GM23248 (cell line): ENCODE results near the gene TBC1D2B. TPM values are rescaled to one million over a fixed set of nuclear protein-coding genes. Genes with fewer than 3 reads are reported as not detected.

ENCODE experiments used
- DNase-seq: peaks from one replicate; pipeline ENCODE4 v3.0.0-alpha.2; 2015
- H2AFZ ChIP-seq: fragments of 200-600 bp; sonication (generic); 2 replicates; pipeline ENCODE4 v1.6.1; 2016; ENCODE audit warnings: antibody characterized with exemption
- H3F3A ChIP-seq: fragments of 200-600 bp; sonication (generic); 2 replicates; pipeline ENCODE4 v1.6.1; 2016; ENCODE audit warnings: mild to moderate bottlenecking, antibody characterized with exemption, mixed run types; ENCODE audit not compliant: insufficient read depth
- H3K27ac ChIP-seq: fragments of 200-600 bp; sonication (generic); 2 replicates; pipeline ENCODE4 v1.5.1; 2016; ENCODE audit warnings: mild to moderate bottlenecking
- H3K27me3 ChIP-seq: fragments of 200-600 bp; sonication (generic); replicated peaks from 2 replicates; pipeline ENCODE4 v1.6.1; 2016; ENCODE audit warnings: mild to moderate bottlenecking; ENCODE audit not compliant: insufficient read depth
- H3K36me3 ChIP-seq: fragments of 200-600 bp; sonication (generic); 2 replicates; pipeline ENCODE4 v1.6.1; 2016; ENCODE audit warnings: low read depth, mild to moderate bottlenecking
- H3K4me1 ChIP-seq: fragments of 200-600 bp; sonication (generic); 2 replicates; pipeline ENCODE4 v1.6.1; 2016; ENCODE audit warnings: mild to moderate bottlenecking; ENCODE audit not compliant: insufficient read depth
- H3K4me2 ChIP-seq: fragments of 200-600 bp; sonication (generic); one replicate; pipeline ENCODE4 v1.6.1; 2016; ENCODE audit warnings: mild to moderate bottlenecking; ENCODE audit not compliant: unreplicated experiment
- H3K4me3 ChIP-seq: fragments of 200-600 bp; sonication (generic); 2 replicates; pipeline ENCODE4 v1.5.1; 2016; ENCODE audit warnings: mild to moderate bottlenecking
- H3K79me2 ChIP-seq: fragments of 200-600 bp; sonication (generic); 2 replicates; pipeline ENCODE4 v1.6.1; 2016; ENCODE audit warnings: mild to moderate bottlenecking; ENCODE audit not compliant: insufficient read depth
- H3K9ac ChIP-seq: fragments of 200-600 bp; sonication (generic); 2 replicates; pipeline ENCODE4 v1.6.1; 2016; ENCODE audit warnings: mild to moderate bottlenecking
- H3K9me2 ChIP-seq: fragments of 200-600 bp; sonication (generic); 2 replicates; pipeline ENCODE4 v1.6.1; 2016; ENCODE audit warnings: mixed run types, mild to moderate bottlenecking, moderate library complexity; ENCODE audit not compliant: insufficient read depth
- H3K9me3 ChIP-seq: fragments of 200-600 bp; sonication (generic); one replicate; pipeline ENCODE4 v1.6.1; 2017; ENCODE audit warnings: low read depth
- H4K20me1 ChIP-seq: fragments of 200-600 bp; sonication (generic); 2 replicates; pipeline ENCODE4 v1.6.0; 2016; ENCODE audit not compliant: insufficient read depth
- EZH2 ChIP-seq: fragments of 200-600 bp; sonication (generic); IDR thresholded peaks from 2 replicates; pipeline ENCODE4 v1.6.1; 2018; ENCODE audit warnings: antibody characterized with exemption, mild to moderate bottlenecking; ENCODE audit not compliant: insufficient read depth, poor library complexity, severe bottlenecking
- EZH2phosphoT487 ChIP-seq: fragments of 200-600 bp; sonication (generic); IDR thresholded peaks from 2 replicates; pipeline ENCODE4 v1.6.1; 2018; ENCODE audit warnings: antibody characterized with exemption, moderate library complexity, mild to moderate bottlenecking, low read depth; ENCODE audit not compliant: insufficient read depth
- WGBS, 2 experiments: methylation state at CpG; one replicate each; pipeline ENCODE4 v1.1.6; 2015 to 2017; ENCODE audit warnings: low lambda C conversion rate in 2 of 2, low coverage in 1 of 2; ENCODE audit errors: missing lambda C conversion rate in 2 of 2; 5-methylcytosine and 5-hydroxymethylcytosine counted together
- in situ Hi-C: fragments of 300-500 bp; cut with MboI; formaldehyde crosslinking; loops from 2 replicates; pipeline ENCODE4 v1.15.0; 2020
- polyA plus RNA-seq: library from polyadenylated mRNA; unstranded; fragments of >200 nt; fragmentation: Nextera tagmentation; extraction: Ambion mirVana; gene quantifications from 2 replicates; pipeline ENCODE4 v1.2.1, GENCODE V29; 2016
- total RNA-seq: library from RNA; depleted of rRNA; stranded (reverse); fragments of >200 nt; shearing (Covaris generic); gene quantifications from 2 replicates; pipeline ENCODE4 v1.2.3, GENCODE V29; 2014; rRNA removed

Gene TBC1D2B
- 40.5 and 42.0 TPM in 2 replicates for total RNA-seq
- polyA plus RNA-seq = 11.1 and 13.5 TPM in 2 replicates

DNA sequence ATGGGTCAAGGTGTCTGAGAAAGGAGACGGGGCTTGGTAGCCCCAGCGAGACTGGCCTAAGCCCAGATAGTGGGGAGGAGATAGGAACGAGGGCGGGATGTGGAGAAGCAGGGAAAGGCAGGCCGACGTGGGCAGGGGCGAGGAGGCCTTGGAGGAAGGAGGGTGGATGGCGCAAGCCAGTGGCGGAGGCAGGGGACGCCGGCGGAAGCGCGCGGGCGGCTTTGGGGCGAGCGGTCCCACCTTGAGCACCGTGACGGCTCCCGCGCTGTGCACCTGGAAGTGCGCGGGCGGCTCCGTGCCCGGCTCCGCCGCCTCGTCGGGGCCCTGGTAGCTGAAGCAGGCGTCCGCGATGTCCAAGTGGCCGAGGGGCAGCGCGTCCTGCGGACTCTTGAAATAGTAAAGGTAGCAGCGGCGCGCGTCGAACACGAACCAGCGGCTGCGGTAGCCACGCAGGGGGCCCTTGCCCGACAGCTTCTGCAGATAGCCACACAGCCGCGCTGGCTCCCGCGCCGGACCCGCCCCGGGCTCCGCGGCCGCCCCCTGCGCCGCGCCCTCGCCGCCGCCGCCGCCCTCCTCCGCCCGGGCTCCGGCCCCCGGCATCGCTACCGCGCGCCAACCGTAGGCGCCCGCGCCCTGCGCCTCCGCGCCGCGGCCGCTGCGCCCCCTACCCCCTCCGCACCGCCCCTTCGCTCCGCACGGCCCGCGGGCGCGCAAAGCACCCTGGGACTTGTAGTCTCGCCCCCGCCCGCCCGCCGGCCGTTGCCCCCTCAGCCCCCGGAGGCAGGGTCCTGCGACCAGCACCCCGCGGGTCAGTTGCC, at the start of gene TBC1D2B:
Gene TBC1D2B, minus strand, starts transcription at position 659 of the 818 bp plus-strand sequence. Its CDS starts 59 bp downstream, at position 600.
- TF ChIP-seq EZH2 (no peak), EZH2phosphoT487 (no peak)
- WGBS, 2 experiments = 1% methylated on average over 32 to 55 of the region's 104 CpGs
- peak within 1 kb of the TSS; percentile 96 for H3K4me2 ChIP-seq
- no peaks in the 10 kb centered on the region for H4K20me1 ChIP-seq
- no peaks in the 10 kb centered on the region for H3K9me3 ChIP-seq
- H3K4me1 ChIP-seq = peaks cover 32% of the 10 kb centered on the region
- H3K4me3 ChIP-seq = peak within 1 kb of the TSS; percentile 85
- no peaks in the 10 kb centered on the region for H3K27me3 ChIP-seq
- peak within 1 kb of the TSS; percentile 86 for H3K9ac ChIP-seq
- peaks cover 32% of the 10 kb centered on the region for H3F3A ChIP-seq
- peak within 1 kb of the TSS; percentile 88 for H2AFZ ChIP-seq
- in situ Hi-C loops = no loop called here
- peaks cover 43% of the 10 kb centered on the region for H3K79me2 ChIP-seq
- H3K36me3 ChIP-seq = no peaks in the 10 kb centered on the region
- peak within 1 kb of the TSS; percentile 97 for H3K27ac ChIP-seq
- DNase-seq = peak; percentile 73
- H3K9me2 ChIP-seq = no peaks in the 10 kb centered on the region

GRCh38 chr15:78125267-78125666, 47.8 kb upstream of the TBC1D2B start:
- Histone ChIP-seq H3K4me2 (no peak overlapping the region), H3K9ac (no peak overlapping the region), H3K27me3 (no peaks in the 10 kb centered on the region), H3K4me3 (no peak overlapping the region), H3K27ac (no peak overlapping the region), H3K79me2 (no peaks in the 10 kb centered on the region), H3K9me3 (no peaks in the 10 kb centered on the region), H2AFZ (no peak overlapping the region), H3K9me2 (no peaks in the 10 kb centered on the region), H4K20me1 (no peaks in the 10 kb centered on the region), H3K4me1 (no peaks in the 10 kb centered on the region), H3K36me3 (no peaks in the 10 kb centered on the region), H3F3A (no peaks in the 10 kb centered on the region)
- TF ChIP-seq EZH2 (no peak), EZH2phosphoT487 (no peak)
- in situ Hi-C loops = no loop called here
- WGBS, 2 experiments = 56 to 62% methylated on average over 3 of the region's 3 CpGs
- no peak for DNase-seq

- no peak overlapping the region for H3K4me3 ChIP-seq
- H3K4me2 ChIP-seq = no peak overlapping the region
- no peaks in the 10 kb centered on the region for H3K9me3 ChIP-seq
- H3K9me2 ChIP-seq = no peaks in the 10 kb centered on the region
- no peaks in the 10 kb centered on the region for H4K20me1 ChIP-seq
- H3K79me2 ChIP-seq = no peaks in the 10 kb centered on the region
- no peak overlapping the region for H3K27ac ChIP-seq
- H3K36me3 ChIP-seq = no peaks in the 10 kb centered on the region
- no peaks in the 10 kb centered on the region for H3K4me1 ChIP-seq
- no peak for TF ChIP-seq EZH2
- no peak for TF ChIP-seq EZH2phosphoT487
- no peak overlapping the region for H2AFZ ChIP-seq
- no peak for DNase-seq
- no peak overlapping the region for H3K9ac ChIP-seq
- no peaks in the 10 kb centered on the region for H3F3A ChIP-seq
- H3K27me3 ChIP-seq = no peaks in the 10 kb centered on the region
- 67 to 70% methylated on average over 5 of the region's 5 CpGs for WGBS, 2 experiments
- in situ Hi-C loops = no loop called here
Observed at GRCh38 chr15:78120523-78120922, 43.0 kb upstream of the TBC1D2B start.

GRCh38 chr15:78112551-78112950, 35.0 kb upstream of the TBC1D2B start:
- no peak overlapping the region for H3K9ac ChIP-seq
- H3K4me3 ChIP-seq = no peak overlapping the region
- no peaks in the 10 kb centered on the region for H3K4me1 ChIP-seq
- no peaks in the 10 kb centered on the region for H3K9me2 ChIP-seq
- no peaks in the 10 kb centered on the region for H3K9me3 ChIP-seq
- H2AFZ ChIP-seq = no peak overlapping the region
- no peaks in the 10 kb centered on the region for H3K36me3 ChIP-seq
- no peak for DNase-seq
- no peak for TF ChIP-seq EZH2
- TF ChIP-seq EZH2phosphoT487 = no peak
- in situ Hi-C loops = loop anchor here (5.0 kb wide), 1 partner anchor 130 kb away; no protein-coding TSS in a partner anchor
- no peak overlapping the region for H3K4me2 ChIP-seq
- WGBS, 2 experiments = 37 to 39% methylated on average over 3 of the region's 3 CpGs
- no peaks in the 10 kb centered on the region for H3K79me2 ChIP-seq
- no peaks in the 10 kb centered on the region for H3F3A ChIP-seq
- no peaks in the 10 kb centered on the region for H3K27me3 ChIP-seq
- H4K20me1 ChIP-seq = no peaks in the 10 kb centered on the region
- no peak overlapping the region for H3K27ac ChIP-seq
